ENCODE results near the gene ABCF2. TPM values are rescaled to one million over a fixed set of nuclear protein-coding genes. Genes with fewer than 3 reads are reported as not detected.
A peak's percentile ranks its signal among the peaks of the same experiment; 100 is the strongest.

The ABCF2 gene
- total RNA-seq = 100 to 1,000 TPM in 1 of 2 donors, 10 to 100 TPM in 1; 68.4 to 118 TPM

- Mint-ChIP-seq H3K9me3 (no peaks in the 10 kb centered on the region), H3K27me3 (no peaks in the 10 kb centered on the region), H3K36me3 (peaks cover 30% of the 10 kb centered on the region), H3K4me1 (ENCODE audit: low read depth in 2 of 2) (peaks cover 45 to 47% of the 10 kb centered on the region in 2 donors), H3K27ac (peak within 1 kb of the TSS; percentile 93), H3K4me3 (peak within 1 kb of the TSS; percentile 99)
- peak; percentile 97 for DNase-seq (ENCODE audit: low spot score)
- peak; percentile 100 for ATAC-seq
These were observed at the start of gene ABCF2 for GRCh38 chr7:151226875-151227782. TSS of gene ABCF2 (minus strand) at chr7:151227205. CDS start at chr7:151226458, 747 bp downstream.

DNA sequence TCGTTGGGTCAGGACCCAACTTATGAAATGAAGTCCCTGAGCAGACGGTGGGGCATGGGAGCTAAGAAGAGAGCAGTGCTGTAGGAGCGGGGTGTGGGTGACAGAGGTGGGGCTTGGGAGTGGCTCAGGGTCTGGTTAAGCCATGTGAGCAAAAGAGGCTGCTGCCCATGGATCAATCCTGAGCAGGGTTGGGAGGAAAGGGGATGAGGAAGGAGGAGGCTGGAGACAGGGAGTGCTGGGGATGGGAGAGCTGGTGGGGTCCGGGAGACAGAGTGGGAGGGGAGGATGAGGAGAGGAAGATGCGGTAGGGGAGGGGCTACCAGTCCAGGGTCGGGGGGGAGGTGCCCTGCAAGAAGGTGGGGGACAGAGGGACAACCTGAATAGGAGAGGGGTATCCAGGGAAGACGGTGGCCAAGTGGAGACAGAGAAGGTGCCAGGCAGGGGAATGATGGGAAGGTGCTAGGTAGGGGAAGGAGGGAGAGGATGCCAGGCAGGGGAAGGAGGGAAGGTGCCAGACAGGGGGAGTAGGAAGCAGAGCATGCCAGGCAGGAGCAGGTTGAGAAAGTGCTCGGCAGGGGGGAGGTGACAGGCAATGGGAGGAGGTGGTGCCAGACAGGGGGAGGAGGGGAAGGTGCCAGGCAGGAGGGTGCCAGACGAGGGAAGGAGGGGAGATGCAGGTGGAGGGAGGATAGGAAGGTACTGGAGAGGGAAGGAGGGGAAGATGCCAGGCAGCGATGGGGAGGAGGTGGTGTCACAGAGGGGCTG is 49.0 kb upstream of the ABCF2 start:
- H3K4me1 Mint-ChIP-seq (ENCODE audit: low read depth in 2 of 2) = peaks cover 12 to 26% of the 10 kb centered on the region in 2 donors
- H3K36me3 Mint-ChIP-seq = no peaks in the 10 kb centered on the region
- H3K27ac Mint-ChIP-seq = no peak overlapping the region
- H3K9me3 Mint-ChIP-seq = no peaks in the 10 kb centered on the region
- no peak for ATAC-seq
- H3K4me3 Mint-ChIP-seq = peak overlapping the region; percentile 42
- H3K27me3 Mint-ChIP-seq = peaks cover 13 to 17% of the 10 kb centered on the region in 2 donors
- DNase-seq (ENCODE audit: low spot score) = no peak

GRCh38 chr7:151274936-151275812 is 48.2 kb upstream of the ABCF2 start:
- H3K9me3 Mint-ChIP-seq = no peaks in the 10 kb centered on the region
- H3K4me1 Mint-ChIP-seq (ENCODE audit: low read depth in 2 of 2) = peaks cover 12 to 26% of the 10 kb centered on the region in 2 donors
- ATAC-seq (no peak), DNase-seq (ENCODE audit: low spot score) (no peak)
- H3K27me3 Mint-ChIP-seq = peaks cover 13 to 17% of the 10 kb centered on the region in 2 donors
- H3K4me3 Mint-ChIP-seq = peak overlapping the region; percentile 42
- H3K36me3 Mint-ChIP-seq = no peaks in the 10 kb centered on the region
- H3K27ac Mint-ChIP-seq = peak overlapping the region in 1 of 2 donors; percentile 47

- Mint-ChIP-seq H3K27ac (peak overlapping the region in 1 of 2 donors; percentile 47), H3K4me1 (ENCODE audit: low read depth in 2 of 2) (peaks cover 12 to 26% of the 10 kb centered on the region in 2 donors), H3K27me3 (peaks cover 13 to 17% of the 10 kb centered on the region in 2 donors), H3K9me3 (no peaks in the 10 kb centered on the region), H3K4me3 (no peak overlapping the region), H3K36me3 (no peaks in the 10 kb centered on the region)
- ATAC-seq (no peak), DNase-seq (ENCODE audit: low spot score) (no peak)
These were observed 47.4 kb upstream of the ABCF2 start for GRCh38 chr7:151274396-151274795.

GRCh38 chr7:151273651-151274390 is 46.8 kb upstream of the ABCF2 start:
- peaks cover 12 to 26% of the 10 kb centered on the region in 2 donors for H3K4me1 Mint-ChIP-seq (ENCODE audit: low read depth in 2 of 2)
- H3K27me3 Mint-ChIP-seq = peaks cover 11% of the 10 kb centered on the region in 2 donors
- no peaks in the 10 kb centered on the region for H3K9me3 Mint-ChIP-seq
- no peak for DNase-seq (ENCODE audit: low spot score)
- no peak overlapping the region for H3K4me3 Mint-ChIP-seq
- ATAC-seq = no peak
- H3K27ac Mint-ChIP-seq = peak overlapping the region in 1 of 2 donors; percentile 47
- H3K36me3 Mint-ChIP-seq = no peaks in the 10 kb centered on the region

DNA sequence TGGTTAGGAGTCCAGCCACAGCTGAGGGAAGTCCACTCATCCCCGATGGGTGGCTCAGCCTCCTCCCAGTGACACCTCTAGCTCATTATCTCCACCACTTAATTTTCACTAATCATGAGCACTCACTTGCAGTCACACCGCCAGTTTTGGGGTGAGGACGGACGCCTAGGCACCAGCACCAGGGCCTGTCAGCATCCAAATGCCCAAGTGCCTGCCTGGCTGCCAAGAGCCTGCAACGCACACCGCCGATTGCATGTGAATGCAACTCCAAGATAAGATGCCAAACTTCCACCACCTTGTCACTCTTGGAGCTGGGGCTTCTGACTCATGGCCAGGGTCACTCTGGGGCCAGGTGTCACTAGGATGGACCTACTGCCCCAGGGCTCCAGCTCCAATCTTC is 45.9 kb upstream of the ABCF2 start:
- H3K4me3 Mint-ChIP-seq = no peak overlapping the region
- no peak overlapping the region for H3K27ac Mint-ChIP-seq
- H3K9me3 Mint-ChIP-seq = no peaks in the 10 kb centered on the region
- ATAC-seq (no peak), DNase-seq (ENCODE audit: low spot score) (no peak)
- peaks cover 7 to 8% of the 10 kb centered on the region in 2 donors for H3K27me3 Mint-ChIP-seq
- H3K4me1 Mint-ChIP-seq (ENCODE audit: low read depth in 2 of 2) = peaks cover 12 to 24% of the 10 kb centered on the region in 2 donors
- no peaks in the 10 kb centered on the region for H3K36me3 Mint-ChIP-seq

DNA sequence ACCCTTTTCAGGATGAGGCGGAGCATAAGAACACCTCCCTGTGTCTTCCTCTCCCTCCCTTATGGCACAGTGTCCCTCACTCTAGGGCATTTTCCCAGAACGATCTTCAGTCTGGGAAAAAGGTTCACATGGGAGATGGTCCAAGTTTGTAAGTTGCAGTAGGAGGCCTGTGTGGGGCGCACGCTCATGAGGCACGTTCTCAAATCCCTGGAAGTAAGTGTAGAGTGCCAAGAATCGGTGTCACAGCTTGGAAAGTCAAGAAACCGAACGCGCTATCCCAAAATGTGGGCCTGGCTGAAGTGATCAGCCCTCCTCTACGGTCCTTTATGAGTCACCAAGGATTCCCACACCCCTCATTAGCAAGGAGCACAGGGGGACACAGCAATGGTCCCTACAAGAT is 45.4 kb upstream of the ABCF2 start:
- H3K36me3 Mint-ChIP-seq = no peaks in the 10 kb centered on the region
- H3K9me3 Mint-ChIP-seq = no peaks in the 10 kb centered on the region
- peaks cover 12 to 22% of the 10 kb centered on the region in 2 donors for H3K4me1 Mint-ChIP-seq (ENCODE audit: low read depth in 2 of 2)
- ATAC-seq = no peak
- H3K27me3 Mint-ChIP-seq = peaks cover 6 to 7% of the 10 kb centered on the region in 2 donors
- H3K4me3 Mint-ChIP-seq = no peak overlapping the region
- H3K27ac Mint-ChIP-seq = peak overlapping the region in 1 of 2 donors; percentile 30
- no peak for DNase-seq (ENCODE audit: low spot score)

GRCh38 chr7:151271699-151272355 is 44.8 kb upstream of the ABCF2 start:
- Mint-ChIP-seq H3K9me3 (no peaks in the 10 kb centered on the region), H3K27me3 (peaks cover 6 to 7% of the 10 kb centered on the region in 2 donors), H3K36me3 (no peaks in the 10 kb centered on the region), H3K4me1 (ENCODE audit: low read depth in 2 of 2) (peaks cover 12 to 18% of the 10 kb centered on the region in 2 donors), H3K4me3 (no peak overlapping the region), H3K27ac (peak overlapping the region in 1 of 2 donors; percentile 30)
- DNase-seq (ENCODE audit: low spot score) (no peak), ATAC-seq (peak; percentile 47 to 78)

GRCh38 chr7:151269511-151269910 is 42.5 kb upstream of the ABCF2 start:
- ATAC-seq (no peak), DNase-seq (ENCODE audit: low spot score) (no peak)
- Mint-ChIP-seq H3K4me3 (no peak overlapping the region), H3K27ac (no peak overlapping the region), H3K36me3 (no peaks in the 10 kb centered on the region), H3K27me3 (peaks cover 0 to 2% of the 10 kb centered on the region in 2 donors), H3K4me1 (ENCODE audit: low read depth in 2 of 2) (peaks cover 6 to 8% of the 10 kb centered on the region in 2 donors), H3K9me3 (no peaks in the 10 kb centered on the region)

- Mint-ChIP-seq H3K4me3 (no peak overlapping the region), H3K27me3 (peaks cover 0 to 5% of the 10 kb centered on the region in 2 donors), H3K27ac (no peak overlapping the region), H3K4me1 (ENCODE audit: low read depth in 2 of 2) (no peaks in the 10 kb centered on the region), H3K9me3 (no peaks in the 10 kb centered on the region), H3K36me3 (no peaks in the 10 kb centered on the region)
- no peak for DNase-seq (ENCODE audit: low spot score)
- ATAC-seq = no peak
These were observed 38.4 kb upstream of the ABCF2 start for GRCh38 chr7:151265351-151265931.

GRCh38 chr7:151264615-151265014 is 37.6 kb upstream of the ABCF2 start:
- DNase-seq (ENCODE audit: low spot score) (peak; percentile 41), ATAC-seq (no peak)
- no peak overlapping the region for H3K4me3 Mint-ChIP-seq
- H3K9me3 Mint-ChIP-seq = no peaks in the 10 kb centered on the region
- no peak overlapping the region for H3K27ac Mint-ChIP-seq
- no peaks in the 10 kb centered on the region for H3K36me3 Mint-ChIP-seq
- no peaks in the 10 kb centered on the region for H3K4me1 Mint-ChIP-seq (ENCODE audit: low read depth in 2 of 2)
- H3K27me3 Mint-ChIP-seq = peaks cover 0 to 5% of the 10 kb centered on the region in 2 donors

DNA sequence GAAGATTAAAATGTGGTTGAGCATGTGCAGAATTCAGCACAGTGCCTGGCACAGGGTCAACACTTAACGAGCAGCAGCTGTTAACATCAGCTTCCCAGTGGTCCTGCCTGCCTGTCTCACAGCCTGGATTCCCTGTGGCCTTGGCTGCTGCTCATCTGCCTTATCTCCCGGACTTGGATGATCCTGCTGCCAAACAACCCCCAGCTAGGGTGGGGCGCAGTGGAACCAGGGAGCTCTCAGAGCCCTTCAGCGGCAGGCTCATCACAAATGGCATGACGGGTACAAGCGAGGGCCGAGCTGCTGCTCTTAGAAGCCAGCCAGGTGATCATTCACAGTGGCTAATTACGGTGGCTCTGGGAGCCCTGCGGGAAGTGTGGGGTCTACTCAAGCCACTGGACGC is 34.5 kb upstream of the ABCF2 start:
- H3K36me3 Mint-ChIP-seq = no peaks in the 10 kb centered on the region
- no peak for DNase-seq (ENCODE audit: low spot score)
- no peak overlapping the region for H3K4me3 Mint-ChIP-seq
- peaks cover 19 to 25% of the 10 kb centered on the region in 2 donors for H3K27me3 Mint-ChIP-seq
- no peaks in the 10 kb centered on the region for H3K9me3 Mint-ChIP-seq
- no peak overlapping the region for H3K27ac Mint-ChIP-seq
- no peak for ATAC-seq
- H3K4me1 Mint-ChIP-seq (ENCODE audit: low read depth in 2 of 2) = no peaks in the 10 kb centered on the region

Measured in natural killer cell treated with Interleukin-12 subunit alpha and Interleukin-12 subunit beta and Interleukin-15 and Interleukin-18, amount 100 ng/mL, for 72 hours (primary cell).